Activated CD8-positive, alpha-beta T cell treated with anti-CD3 and anti-CD28 coated beads for 36 hours (primary cell): ENCODE measurements around the gene OXT. TPM values are rescaled to one million over a fixed set of nuclear protein-coding genes. Genes with fewer than 3 reads are reported as not detected.

ENCODE experiments used
- ATAC-seq: fragments of 200-7000 bp; cut with Tn5 transposase; one replicate; pipeline ENCODE4 v1.10.0; 2021; ENCODE audit warnings: mild to moderate bottlenecking, moderate library complexity
- CTCF ChIA-PET: fragments of 350-600 bp; sonication (Branson Sonifier 250); formaldehyde crosslinking; loops from one replicate; lab custom pipeline; 2021; ENCODE audit warnings: antibody characterized with exemption; lab: Charles Lee
- POLR2A ChIA-PET: fragments of 350-600 bp; sonication (Branson Sonifier 250); formaldehyde crosslinking; loops from one replicate; lab custom pipeline; 2021; ENCODE audit warnings: antibody characterized with exemption; lab: Charles Lee
- DNase-seq: peaks from one replicate; pipeline ENCODE4 v3.0.0-alpha.2; 2020
- H3K27ac Mint-ChIP-seq: one replicate; pipeline ENCODE4 v1.8.0; 2021; ENCODE audit warnings: mild to moderate bottlenecking, mixed read lengths
- H3K27me3 Mint-ChIP-seq: one replicate; pipeline ENCODE4 v1.8.0; 2021; ENCODE audit warnings: mixed read lengths
- H3K36me3 Mint-ChIP-seq: one replicate; pipeline ENCODE4 v1.8.0; 2021; ENCODE audit warnings: low read depth, mixed read lengths
- H3K4me1 Mint-ChIP-seq: one replicate; pipeline ENCODE4 v1.8.0; 2021; ENCODE audit warnings: low read depth, mixed read lengths
- H3K4me3 Mint-ChIP-seq: one replicate; pipeline ENCODE4 v1.8.0; 2021; ENCODE audit warnings: mild to moderate bottlenecking, moderate library complexity, mixed read lengths
- H3K9me3 Mint-ChIP-seq: one replicate; pipeline ENCODE4 v1.8.0; 2021; ENCODE audit warnings: mixed read lengths
- intact Hi-C: fragments of 100-400 bp; cut with micrococcal nuclease; formaldehyde crosslinking; loops from one replicate; pipeline ENCODE4 v1.10.0; 2022
- total RNA-seq, 2 experiments: library from RNA; stranded (reverse); gene quantifications; one replicate each; pipeline ENCODE4 v1.2.3, GENCODE V29; 2021
- TF ChIP-seq, protein P1 (sequence below): fragments of 200-600 bp; IDR thresholded peaks from one replicate; pipeline ENCODE4 v1.8.0; 2022; ENCODE audit warnings: antibody characterized with exemption, mild to moderate bottlenecking

The OXT gene
- total RNA-seq, 2 experiments from 2014 or later = not detected

DNA sequence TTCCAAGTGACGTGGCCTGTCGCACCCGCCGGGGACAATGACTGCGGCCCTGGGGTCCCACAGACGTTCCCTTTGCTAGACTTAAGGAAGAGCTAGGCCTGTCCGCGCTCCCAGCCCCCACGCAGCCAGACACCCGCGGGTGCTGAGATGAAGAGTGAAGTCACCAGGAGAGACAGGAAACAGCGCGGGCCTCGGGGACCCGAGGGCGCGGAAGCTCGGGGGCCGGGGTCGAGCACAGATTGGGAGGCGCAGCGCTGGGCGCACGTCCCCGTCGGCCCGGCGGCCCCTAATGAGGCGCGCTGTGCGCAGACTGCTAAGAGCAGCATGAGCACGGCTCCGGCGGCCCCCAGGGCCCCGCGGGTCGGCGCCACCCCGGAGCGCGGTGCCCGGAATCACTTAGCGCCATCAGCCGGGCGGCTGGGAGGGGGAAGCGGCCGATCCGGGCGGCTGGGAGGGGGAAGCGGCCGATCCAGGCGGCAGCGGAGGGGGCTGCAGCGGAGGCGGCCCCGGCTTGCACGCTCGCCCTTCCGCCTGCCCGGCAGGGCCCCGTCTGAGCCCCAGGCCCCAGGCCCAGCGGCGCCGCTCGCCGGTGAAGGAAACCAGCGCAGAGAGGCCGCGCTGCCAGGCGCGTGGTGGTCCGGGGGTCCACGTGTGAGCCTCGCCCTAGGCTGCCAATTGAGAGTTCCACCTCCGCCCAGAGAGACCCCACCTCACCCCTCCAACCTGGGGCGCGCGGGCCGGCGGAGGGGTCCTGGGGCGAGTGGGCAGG is 21.4 kb downstream of the OXT start:
- H3K36me3 Mint-ChIP-seq = no peaks in the 10 kb centered on the region

DNA sequence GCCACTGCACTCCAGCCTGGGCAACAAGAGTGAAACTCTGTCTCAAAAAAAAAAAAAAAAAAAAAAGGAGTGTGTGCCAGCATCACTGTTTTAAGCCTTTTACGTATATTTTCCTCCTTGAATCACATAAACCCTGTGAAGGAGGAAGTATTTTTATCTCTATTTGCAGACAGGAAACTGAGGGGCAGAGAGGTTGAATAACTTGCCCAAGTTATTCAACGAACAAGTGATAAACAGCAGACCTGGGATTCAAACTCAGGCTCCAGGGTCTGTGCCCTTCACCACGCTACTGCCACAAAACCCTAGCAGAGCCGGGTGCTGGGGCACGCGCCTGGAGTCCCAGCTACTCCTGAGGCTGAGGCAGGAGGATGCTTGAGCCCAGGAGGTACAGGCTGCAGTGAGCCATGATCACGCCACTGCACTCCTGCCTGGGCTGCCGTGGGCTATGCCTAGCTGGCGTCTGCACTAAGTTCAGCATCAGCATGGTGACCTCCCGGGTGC is 22.5 kb downstream of the OXT start:
- TF ChIP-seq, protein P1, sequence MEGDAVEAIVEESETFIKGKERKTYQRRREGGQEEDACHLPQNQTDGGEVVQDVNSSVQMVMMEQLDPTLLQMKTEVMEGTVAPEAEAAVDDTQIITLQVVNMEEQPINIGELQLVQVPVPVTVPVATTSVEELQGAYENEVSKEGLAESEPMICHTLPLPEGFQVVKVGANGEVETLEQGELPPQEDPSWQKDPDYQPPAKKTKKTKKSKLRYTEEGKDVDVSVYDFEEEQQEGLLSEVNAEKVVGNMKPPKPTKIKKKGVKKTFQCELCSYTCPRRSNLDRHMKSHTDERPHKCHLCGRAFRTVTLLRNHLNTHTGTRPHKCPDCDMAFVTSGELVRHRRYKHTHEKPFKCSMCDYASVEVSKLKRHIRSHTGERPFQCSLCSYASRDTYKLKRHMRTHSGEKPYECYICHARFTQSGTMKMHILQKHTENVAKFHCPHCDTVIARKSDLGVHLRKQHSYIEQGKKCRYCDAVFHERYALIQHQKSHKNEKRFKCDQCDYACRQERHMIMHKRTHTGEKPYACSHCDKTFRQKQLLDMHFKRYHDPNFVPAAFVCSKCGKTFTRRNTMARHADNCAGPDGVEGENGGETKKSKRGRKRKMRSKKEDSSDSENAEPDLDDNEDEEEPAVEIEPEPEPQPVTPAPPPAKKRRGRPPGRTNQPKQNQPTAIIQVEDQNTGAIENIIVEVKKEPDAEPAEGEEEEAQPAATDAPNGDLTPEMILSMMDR = no peak
- Mint-ChIP-seq H3K36me3 (no peaks in the 10 kb centered on the region), H3K4me3 (no peak overlapping the region), H3K27ac (peak overlapping the region; percentile 84), H3K9me3 (no peaks in the 10 kb centered on the region), H3K27me3 (peaks cover 1% of the 10 kb centered on the region), H3K4me1 (peaks cover 27% of the 10 kb centered on the region)
- ATAC-seq (peak; percentile 31), DNase-seq (no peak)
- POLR2A ChIA-PET = interaction anchor here (0.9 to 2.6 kb wide), 5 partner anchors 8 to 28 kb away, joined by 3 to 13 read pairs (median 4); partner anchors contain the start of gene AVP
- intact Hi-C loops = no loop called here
- CTCF ChIA-PET = no interaction called here

More for the DNA sequence above, 21.4 kb downstream of the OXT start:
- ATAC-seq = peak; percentile 65
- peak overlapping the region; percentile 96 for H3K27ac Mint-ChIP-seq
- CTCF ChIA-PET = interaction anchor here (1.2 to 2.2 kb wide), 3 partner anchors 9 to 39 kb away, joined by 4 to 8 read pairs (median 6); no protein-coding TSS in a partner anchor
- intact Hi-C loops = no loop called here
- POLR2A ChIA-PET = interaction anchor here (0.7 to 2.6 kb wide), 5 partner anchors 9 to 86 kb away, joined by 3 to 13 read pairs (median 3); no protein-coding TSS in a partner anchor
- TF ChIP-seq, protein P1 = no peak
- peaks cover 27% of the 10 kb centered on the region for H3K4me1 Mint-ChIP-seq
- peaks cover 1% of the 10 kb centered on the region for H3K27me3 Mint-ChIP-seq
- DNase-seq = peak; percentile 63
- H3K4me3 Mint-ChIP-seq = peak overlapping the region; percentile 81
- no peaks in the 10 kb centered on the region for H3K9me3 Mint-ChIP-seq

DNA sequence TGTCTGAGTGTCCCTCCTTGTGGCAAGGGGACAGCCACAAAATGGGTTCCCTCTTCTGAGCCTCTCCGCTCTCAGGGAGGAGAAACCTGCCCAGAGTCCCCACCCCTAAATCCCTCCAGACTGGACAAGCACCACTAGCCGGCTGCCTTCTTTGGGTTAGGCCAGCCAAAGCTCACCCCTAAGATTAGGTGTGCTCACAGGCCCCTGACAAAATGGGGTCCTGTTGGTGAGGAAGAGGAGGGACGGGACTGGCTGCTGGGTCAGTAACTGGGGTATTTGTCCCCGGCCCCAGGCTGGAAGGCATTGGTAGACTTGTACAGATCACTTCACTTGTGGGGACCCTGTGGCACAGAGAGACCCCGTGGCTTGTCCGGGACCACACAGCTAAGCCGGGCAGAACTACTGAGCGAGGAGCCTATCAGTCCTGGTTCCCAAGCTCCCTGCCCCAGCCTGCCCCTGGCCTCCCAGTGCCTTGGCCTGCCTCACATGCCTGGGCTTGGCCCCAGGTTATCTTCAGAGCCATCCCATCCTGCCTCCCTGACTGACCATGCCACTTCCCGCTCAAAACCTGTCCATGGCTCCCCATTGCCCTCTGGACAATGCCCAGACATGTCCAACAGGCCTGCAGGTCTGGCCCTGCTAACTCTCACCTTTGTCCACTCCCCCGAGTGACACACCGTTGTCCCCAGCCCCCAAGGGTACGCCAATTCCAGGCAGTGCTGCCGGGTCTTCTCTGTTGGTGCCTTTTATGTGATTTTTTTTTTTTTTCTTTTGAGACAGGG is 23.6 kb downstream of the OXT start:
- no peak overlapping the region for H3K27ac Mint-ChIP-seq
- peaks cover 1% of the 10 kb centered on the region for H3K27me3 Mint-ChIP-seq
- H3K4me3 Mint-ChIP-seq = no peak overlapping the region
- ATAC-seq (no peak), DNase-seq (no peak)
- H3K4me1 Mint-ChIP-seq = peaks cover 27% of the 10 kb centered on the region
- no peaks in the 10 kb centered on the region for H3K36me3 Mint-ChIP-seq
- TF ChIP-seq, protein P1 = no peak
- H3K9me3 Mint-ChIP-seq = no peaks in the 10 kb centered on the region
- CTCF ChIA-PET = interaction anchor here (0.9 to 1.7 kb wide), 2 partner anchors 17 to 22 kb away, joined by 3 read pairs; no protein-coding TSS in a partner anchor
- intact Hi-C loops = no loop called here
- POLR2A ChIA-PET = interaction anchor here (0.6 to 0.7 kb wide), 2 partner anchors 65 to 177 kb away, joined by 3 read pairs; no protein-coding TSS in a partner anchor

DNA sequence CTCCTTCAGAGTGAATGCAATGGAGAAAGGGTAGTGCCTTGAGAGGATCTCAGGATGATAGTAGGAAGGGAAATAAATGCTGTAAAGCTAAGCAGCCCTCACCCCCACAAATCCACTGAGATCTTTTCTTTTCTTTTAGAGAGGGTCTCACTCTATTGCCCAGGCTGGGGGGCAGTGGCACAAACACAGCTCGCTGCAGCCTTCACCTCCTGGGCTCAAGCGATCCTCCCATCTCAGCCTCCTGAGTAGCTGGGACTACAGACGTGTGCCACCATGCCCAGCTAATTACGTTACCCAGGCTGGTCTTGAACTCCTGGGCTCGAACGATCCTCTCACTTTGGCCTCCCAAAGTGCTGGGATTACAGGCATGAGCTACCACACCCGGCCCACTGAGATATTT is 29.1 kb downstream of the OXT start:
- H3K27ac Mint-ChIP-seq = no peak overlapping the region
- POLR2A ChIA-PET = interaction anchor here (0.7 kb wide), 1 partner anchor 24 kb away, joined by 3 read pairs; no protein-coding TSS in a partner anchor
- intact Hi-C loops = no loop called here

More for the DNA sequence above, 29.1 kb downstream of the OXT start:
- Mint-ChIP-seq H3K9me3 (no peaks in the 10 kb centered on the region), H3K36me3 (no peaks in the 10 kb centered on the region), H3K4me3 (no peak overlapping the region), H3K27me3 (no peaks in the 10 kb centered on the region), H3K4me1 (peaks cover 16% of the 10 kb centered on the region)
- TF ChIP-seq, protein P1 = no peak
- DNase-seq (no peak), ATAC-seq (no peak)
- CTCF ChIA-PET = interaction anchor here (1.3 to 2.6 kb wide), 2 partner anchors 9 to 47 kb away, joined by 3 to 8 read pairs; no protein-coding TSS in a partner anchor
